GM12892 (cell line): ENCODE results near the gene RILPL2.
"Not testable (repeated sequence)": the region's sequence is repeated elsewhere in the genome, so short reads cannot be mapped to it uniquely, and the experiment has no call there.

Experiments
- DNase-seq: peaks from one replicate; pipeline ENCODE4 v3.0.0; 2011; ENCODE audit not compliant: insufficient read length
- FAIRE-seq: peaks from 2 replicates; lab custom pipeline; 2011; peaks lifted over from hg19 to GRCh38; lab: Jason Lieb, UNC
- POLR2A ChIP-seq: IDR thresholded peaks from 2 replicates; pipeline ENCODE4 v1.6.1; 2011; ENCODE audit warnings: low read depth, low read length, control low read depth
- POLR2AphosphoS5 ChIP-seq: IDR thresholded peaks from 2 replicates; pipeline ENCODE4 v1.6.1; 2011; ENCODE audit warnings: low read depth, low read length, control low read depth
- TAF1 ChIP-seq: IDR thresholded peaks from 2 replicates; pipeline ENCODE4 v1.6.1; 2011; ENCODE audit warnings: low read depth, mild to moderate bottlenecking, control low read depth, low read length, borderline replicate concordance

Gene RILPL2

GRCh38 chr12:123445388-123446332 is 9.2 kb upstream of the RILPL2 start:
- DNase-seq (no peak), FAIRE-seq (no peak)
- no peak for TF ChIP-seq POLR2AphosphoS5
- no peak for TF ChIP-seq POLR2A
- TF ChIP-seq TAF1, result no peak

GRCh38 chr12:123444092-123445026 is 7.9 kb upstream of the RILPL2 start:
- TF ChIP-seq TAF1, result no peak
- TF ChIP-seq POLR2AphosphoS5, result no peak
- no peak for TF ChIP-seq POLR2A
- DNase-seq (no peak), FAIRE-seq (no peak)

GRCh38 chr12:123442774-123443173 is 6.3 kb upstream of the RILPL2 start:
- no peak for TF ChIP-seq POLR2AphosphoS5
- TF ChIP-seq POLR2A, result no peak
- TF ChIP-seq TAF1, result no peak
- FAIRE-seq (no peak), DNase-seq (no peak)

GRCh38 chr12:123441523-123442164 is 5.2 kb upstream of the RILPL2 start:
- FAIRE-seq (peak; percentile 9), DNase-seq (peak; percentile 44)
- no peak for TF ChIP-seq TAF1
- no peak for TF ChIP-seq POLR2A
- no peak for TF ChIP-seq POLR2AphosphoS5

GRCh38 chr12:123435636-123436016 is 858 bp downstream of the RILPL2 start:
- TF ChIP-seq POLR2AphosphoS5, result no peak
- TF ChIP-seq TAF1, result no peak
- no peak for TF ChIP-seq POLR2A
- DNase-seq, result no peak
- no peak for FAIRE-seq

- DNase-seq (no peak), FAIRE-seq (no peak)
- TF ChIP-seq TAF1, result no peak
- TF ChIP-seq POLR2A, result no peak
- no peak for TF ChIP-seq POLR2AphosphoS5
These were observed 2.9 kb downstream of the RILPL2 start for GRCh38 chr12:123433615-123434014.

GRCh38 chr12:123431951-123432817 is 4.3 kb downstream of the RILPL2 start:
- FAIRE-seq, result peak; percentile 74
- DNase-seq, result not testable (repeated sequence)

GRCh38 chr12:123429101-123429500 is 7.4 kb downstream of the RILPL2 start:
- not testable (repeated sequence) for FAIRE-seq, DNase-seq

- DNase-seq, result no peak
- no peak for TF ChIP-seq POLR2AphosphoS5
- no peak for TF ChIP-seq TAF1
- TF ChIP-seq POLR2A, result no peak
- peak; percentile 63 for FAIRE-seq
These were observed 7.9 kb downstream of the RILPL2 start for GRCh38 chr12:123428591-123428990.

- TF ChIP-seq POLR2A (peak; percentile 43; the same call in 1 of the 2 replicates), TAF1 (no peak), POLR2AphosphoS5 (peak; percentile 76; the same call in 1 of the 2 replicates)
- FAIRE-seq (peak; percentile 100), DNase-seq (peak; percentile 79)
These were observed 9.3 kb downstream of the RILPL2 start for GRCh38 chr12:123427036-123427769.
